ENCODE data around the gene CDH22.

CDH22 gene

GRCh38 chr20:46342451-46343347 is 34.4 kb upstream of the CDH22 start:
- DNase-seq = no peak

DNA sequence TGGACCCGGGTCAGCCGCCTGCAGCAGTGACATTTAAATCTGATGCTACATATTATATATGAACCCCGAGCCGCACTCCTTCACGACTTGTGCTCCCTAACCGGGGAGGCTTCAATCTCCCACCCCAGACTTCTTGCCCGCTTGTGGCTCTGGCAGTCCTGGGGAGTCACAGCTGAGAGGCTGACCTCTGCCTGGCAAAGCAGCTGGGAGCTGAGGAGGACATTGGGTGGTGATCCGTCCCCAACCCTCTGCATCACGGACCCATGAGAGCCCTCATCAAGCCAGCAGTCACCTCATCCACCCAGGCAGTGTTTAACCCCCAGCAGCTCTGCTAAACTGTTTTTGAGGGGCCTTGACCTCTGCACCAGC is 33.7 kb upstream of the CDH22 start:
- DNase-seq = no peak

DNA sequence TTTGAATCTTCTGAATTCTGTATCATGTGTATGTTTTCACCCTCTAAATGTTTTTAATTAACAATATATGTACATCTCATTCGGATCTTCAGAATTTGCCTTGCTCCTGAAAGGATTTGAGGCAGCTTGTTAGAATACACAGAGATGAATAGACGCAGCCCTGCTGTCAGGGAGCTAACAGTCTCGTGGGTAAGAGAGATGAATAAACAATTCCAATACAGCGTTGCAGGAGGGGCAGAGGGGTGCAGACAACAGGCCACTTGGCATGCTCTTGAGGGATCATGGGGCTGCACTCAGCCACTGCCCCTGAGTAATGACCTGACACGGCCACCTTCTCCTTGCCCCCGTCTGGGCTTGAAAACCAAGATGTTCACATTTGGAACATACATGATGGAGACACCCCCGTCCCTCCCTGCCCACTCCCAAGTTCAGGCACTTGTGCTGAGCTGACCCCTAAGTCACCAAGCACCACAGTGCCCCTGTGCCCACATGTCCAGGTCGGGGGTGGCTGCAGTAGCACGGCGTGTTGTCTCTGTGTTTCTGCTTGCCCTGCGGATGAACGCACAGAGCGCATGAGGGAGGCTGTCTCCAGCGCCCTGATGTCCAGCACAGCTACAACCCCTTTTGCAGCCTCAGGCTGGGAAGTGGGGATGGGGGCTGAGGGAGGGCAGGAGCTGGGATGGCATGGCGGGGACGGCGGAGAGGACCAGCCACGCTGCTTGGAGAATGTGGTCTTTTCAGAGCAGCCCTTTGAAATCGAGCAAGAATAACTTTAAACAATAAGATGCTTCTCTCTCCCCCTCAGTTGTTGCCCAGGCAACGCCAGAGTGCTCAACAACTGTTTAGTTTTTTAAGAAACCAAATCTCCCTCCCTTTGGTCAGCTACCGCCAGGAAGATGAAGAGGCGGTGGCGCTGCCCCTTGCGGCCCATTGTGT is 33.0 kb upstream of the CDH22 start:
- DNase-seq = no peak

GRCh38 chr20:46339037-46339436 is 30.7 kb upstream of the CDH22 start:
- DNase-seq = no peak

GRCh38 chr20:46336735-46337134 is 28.4 kb upstream of the CDH22 start:
- no peak for DNase-seq

DNA sequence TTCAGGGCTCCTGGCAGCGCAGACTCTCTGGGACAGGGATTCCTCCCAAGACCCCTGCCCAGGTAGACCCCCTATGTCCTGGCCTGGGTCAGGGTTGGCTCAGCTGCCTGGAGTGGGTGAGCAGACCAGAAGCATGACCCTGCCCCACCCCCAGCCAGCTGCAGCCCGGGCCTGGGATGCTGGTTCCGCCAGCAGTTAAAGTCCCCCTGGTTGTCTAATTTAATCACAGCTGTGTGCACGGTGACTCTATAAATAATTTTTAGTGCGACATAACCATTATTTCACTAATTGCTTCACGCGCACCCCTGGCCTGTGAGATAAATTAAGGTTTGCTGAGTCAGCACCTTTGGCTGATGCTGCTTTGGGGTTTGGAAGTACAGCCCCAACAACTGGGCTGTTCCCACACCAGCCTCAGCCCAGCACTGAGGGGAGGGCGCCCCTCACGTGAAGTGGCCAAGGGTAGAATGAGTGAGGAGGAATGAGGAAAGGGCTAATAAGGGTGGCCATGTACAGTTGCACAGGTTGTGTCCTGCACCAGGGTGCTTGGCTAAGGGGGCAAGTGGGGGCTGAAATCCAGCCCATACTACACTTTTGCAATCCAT is 26.1 kb upstream of the CDH22 start:
- DNase-seq = no peak

DNA sequence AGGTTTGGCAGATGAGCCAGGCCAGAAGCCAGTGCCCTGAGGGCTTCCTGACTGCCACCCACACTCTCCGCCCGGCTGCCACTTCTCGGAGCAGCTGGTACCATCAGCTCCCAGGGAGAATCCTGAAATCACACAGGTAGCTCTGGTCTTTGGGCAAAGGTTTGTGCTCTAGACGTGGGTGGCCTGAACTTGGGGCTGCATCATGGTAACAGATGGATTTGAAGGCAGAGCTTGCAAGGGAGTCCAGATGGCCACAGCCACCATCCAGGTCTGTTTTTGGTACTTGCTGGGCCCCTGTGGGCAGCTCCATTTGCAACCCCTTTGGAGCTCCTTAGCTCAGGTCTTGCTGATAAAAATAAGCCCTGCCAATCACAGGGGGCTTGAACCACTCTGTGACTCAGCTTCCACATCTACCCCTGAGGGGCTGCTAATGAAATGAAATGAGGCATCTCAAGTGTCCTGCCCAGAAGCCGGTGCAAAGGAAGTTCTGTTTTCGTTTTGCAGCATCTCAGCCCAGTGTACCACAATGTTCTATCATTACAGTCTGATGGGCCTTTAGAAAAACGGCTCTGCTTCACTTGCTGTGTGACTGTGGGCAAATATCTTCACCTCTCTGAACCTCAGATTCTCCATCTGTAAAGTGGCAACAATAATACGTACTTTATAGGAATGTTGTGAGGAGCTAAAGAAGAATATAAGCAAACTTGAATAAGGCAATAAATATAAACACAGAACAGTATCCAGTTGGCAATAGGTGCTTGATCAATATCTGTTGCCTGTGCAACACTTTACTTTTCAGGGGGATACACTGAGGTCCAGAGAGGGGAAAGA is 25.1 kb upstream of the CDH22 start:
- no peak for DNase-seq

- DNase-seq = no peak
These were observed 24.3 kb upstream of the CDH22 start for GRCh38 chr20:46332373-46333160.

DNA sequence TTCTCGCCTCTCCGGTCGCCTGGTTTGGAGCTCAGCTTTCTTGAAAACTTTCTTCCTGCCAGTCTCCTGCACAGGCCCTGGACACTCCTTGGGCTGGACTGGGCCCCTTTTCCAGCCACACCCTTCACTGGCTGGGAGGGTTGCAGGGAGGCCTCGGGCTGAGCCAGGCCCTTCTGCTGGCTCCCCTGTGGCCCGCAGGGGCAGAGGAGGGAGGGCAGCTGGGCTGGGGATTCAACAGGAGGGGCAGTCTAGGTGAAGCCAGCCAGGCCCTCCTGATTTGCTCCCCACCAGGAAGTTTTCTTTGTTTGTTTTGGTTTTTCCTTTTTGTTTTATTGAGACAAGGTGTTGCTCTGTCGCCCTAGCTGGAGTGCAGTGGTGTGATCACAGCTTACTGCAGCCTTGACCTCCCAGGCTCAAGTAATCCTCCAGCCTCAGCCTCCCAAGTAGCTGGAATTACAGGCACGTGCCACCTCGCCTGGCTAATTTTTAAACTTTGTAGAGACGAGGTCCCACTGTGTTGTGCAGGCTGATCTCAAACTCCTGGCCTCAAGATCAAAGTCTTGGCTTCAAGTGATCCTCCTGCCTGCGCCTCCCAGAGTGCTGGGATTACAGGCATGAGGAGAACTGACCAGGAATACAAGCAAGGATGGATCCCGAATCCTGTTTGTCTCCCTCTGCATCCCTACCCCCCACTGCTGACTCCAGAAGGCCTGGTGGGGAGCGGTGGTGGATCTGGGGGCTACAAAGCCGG is 23.5 kb upstream of the CDH22 start:
- DNase-seq = no peak

- no peak for DNase-seq
These were observed 22.6 kb upstream of the CDH22 start for GRCh38 chr20:46330831-46331371.

DNA sequence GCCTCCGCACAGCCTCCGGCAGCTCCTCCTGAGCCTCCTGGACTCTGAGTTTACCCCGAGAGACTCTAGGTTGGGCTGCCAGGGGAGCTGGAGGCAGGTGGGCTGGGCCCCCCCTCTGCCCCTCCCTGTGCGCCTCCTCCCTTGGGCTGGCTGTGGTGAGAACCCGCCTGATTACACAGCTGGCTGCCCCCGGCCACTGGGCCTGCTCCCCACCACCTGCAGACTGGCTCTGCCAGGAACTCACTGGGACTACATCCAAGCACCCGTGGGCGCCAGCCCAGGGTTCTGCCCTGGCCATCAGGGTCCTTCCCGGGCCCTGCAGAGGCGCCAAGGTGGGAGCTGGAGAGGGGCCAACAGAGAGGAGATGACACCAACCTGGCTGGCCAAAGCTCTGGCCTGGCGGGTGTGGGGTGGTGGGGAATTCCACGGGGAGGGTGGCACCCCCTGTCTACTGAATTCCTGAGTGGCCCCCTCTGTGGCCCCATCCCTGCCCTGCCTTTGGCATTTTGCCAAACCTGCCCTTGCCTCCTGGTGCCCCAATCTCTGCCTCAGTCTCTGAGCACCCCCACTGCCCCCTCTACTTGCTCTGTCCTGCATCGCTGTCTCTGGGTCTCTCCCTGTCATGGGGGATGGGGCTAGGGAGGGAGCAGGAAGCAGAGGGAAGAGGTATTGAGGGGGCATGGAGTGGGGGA is 21.9 kb upstream of the CDH22 start:
- DNase-seq = no peak

- DNase-seq = no peak
These were observed 20.0 kb upstream of the CDH22 start for GRCh38 chr20:46328200-46328882.

DNA sequence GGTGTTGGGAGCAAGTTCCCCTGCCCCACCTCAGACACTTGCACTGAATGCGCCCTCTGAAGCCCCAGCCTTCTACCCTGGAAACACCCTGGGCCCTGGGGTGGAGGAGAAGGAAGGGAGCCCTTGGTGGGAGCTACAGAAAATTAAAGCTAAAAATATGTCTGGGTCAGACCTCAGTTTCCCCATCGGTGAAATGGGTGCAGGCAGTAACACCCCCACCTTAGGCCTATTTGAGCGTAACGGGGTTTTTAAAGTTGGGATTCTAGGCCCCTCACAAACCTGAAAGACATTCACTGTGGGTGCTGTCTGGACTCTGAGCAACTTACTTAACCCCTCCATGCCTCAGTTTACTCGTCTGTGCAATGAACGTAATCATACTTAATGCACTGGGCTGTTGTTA is 19.3 kb upstream of the CDH22 start:
- no peak for DNase-seq

DNA sequence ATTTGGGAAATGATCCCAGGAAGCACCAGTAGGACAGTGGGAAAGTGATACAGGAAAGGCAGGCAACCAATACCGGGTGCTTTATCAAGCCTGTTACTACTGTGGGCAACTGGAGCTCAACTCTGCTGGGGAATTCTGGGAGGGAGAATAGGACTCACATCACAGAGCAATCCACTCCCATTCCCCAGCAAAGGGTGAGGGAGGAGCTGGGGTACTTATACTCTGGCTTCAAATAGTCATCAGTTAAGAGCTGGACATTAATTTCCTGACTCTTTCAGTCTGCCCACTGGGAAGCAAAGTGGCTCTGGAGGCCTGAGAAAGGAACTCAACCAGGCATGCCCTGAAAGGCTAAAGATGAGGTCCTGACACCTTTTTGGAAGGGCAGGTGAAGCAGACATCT is 17.5 kb upstream of the CDH22 start:
- DNase-seq = no peak

- peak; percentile 21 to 32 for DNase-seq
These were observed 16.8 kb upstream of the CDH22 start for GRCh38 chr20:46324960-46325703.

DNA sequence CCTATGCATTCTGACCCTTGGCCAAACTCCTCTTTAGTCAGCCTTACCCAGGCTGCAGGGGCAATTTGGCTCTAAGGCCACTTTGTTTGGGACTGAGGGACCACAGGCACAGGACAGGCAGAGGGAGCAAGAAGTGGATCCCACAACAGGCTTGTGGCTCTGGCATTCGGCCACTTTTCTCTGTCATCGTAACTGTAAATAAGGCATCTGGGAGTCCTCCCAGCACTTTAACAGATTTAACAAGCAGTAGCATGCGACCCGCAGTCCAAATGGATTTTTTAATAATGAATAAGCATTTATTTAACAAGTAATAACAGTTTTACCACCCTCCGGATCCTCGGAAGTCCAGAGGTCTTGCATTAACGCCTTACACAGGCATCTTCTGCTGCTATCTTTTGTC is 16.1 kb upstream of the CDH22 start:
- DNase-seq = no peak

GRCh38 chr20:46323557-46323956 is 15.3 kb upstream of the CDH22 start:
- DNase-seq = no peak

GRCh38 chr20:46322641-46323040 is 14.3 kb upstream of the CDH22 start:
- no peak for DNase-seq
